Endothelial cell of umbilical vein (primary cell): ENCODE measurements around the gene KAT14. TPM values are rescaled to one million over a fixed set of nuclear protein-coding genes. Genes with fewer than 3 reads are reported as not detected.

Experiments
- BruUV-seq: library from RNA; stranded (reverse); fragments of 400-500 nt; replicated peaks from 2 replicates; lab custom pipeline; 2021; lab: Mats Ljungman, UMichigan
- CTCF ChIA-PET: fragments of 300-600, 350-600 bp; sonication (Branson Sonifier 250); formaldehyde crosslinking; loops from one replicate; lab custom pipeline; 2021; ENCODE audit warnings: antibody characterized with exemption, inconsistent platforms; lab: Charles Lee
- POLR2A ChIA-PET: fragments of 300-600, 350-600 bp; sonication (Branson Sonifier 250); formaldehyde crosslinking; loops from one replicate; lab custom pipeline; 2021; ENCODE audit warnings: antibody characterized with exemption, inconsistent platforms; lab: Charles Lee
- DNase-seq: peaks from one replicate; pipeline ENCODE4 v3.0.0-alpha.2; 2011; ENCODE audit warnings: low read depth, low spot score
- FAIRE-seq: peaks from 2 replicates; lab custom pipeline; 2011; peaks lifted over from hg19 to GRCh38; lab: Jason Lieb, UNC
- H2AFZ ChIP-seq: 2 replicates; pipeline ENCODE4 v1.6.0; 2012; ENCODE audit warnings: low read depth, low read length, control low read depth, inconsistent platforms
- H3K27ac ChIP-seq: 2 replicates; pipeline ENCODE4 v1.5.1; 2011; ENCODE audit warnings: low read depth, mild to moderate bottlenecking, control low read depth, low read length, moderate library complexity; ENCODE audit not compliant: insufficient read depth
- H3K27me3 ChIP-seq, 2 experiments: 2 replicates each; pipeline versions ENCODE4 v1.6.0 to v1.6.1; 2011; ENCODE audit warnings: low read length in 2 of 2, mixed read lengths in 1 of 2; ENCODE audit not compliant: control insufficient read depth in 2 of 2, insufficient read depth in 2 of 2
- H3K36me3 ChIP-seq, 2 experiments: 2 replicates in 1 of 2; 3 replicates in 1 of 2; pipeline ENCODE4 v1.5.1; 2011; ENCODE audit warnings: low read length in 2 of 2, mild to moderate bottlenecking in 1 of 2, moderate library complexity in 1 of 2; ENCODE audit not compliant: control insufficient read depth in 2 of 2, insufficient read depth in 2 of 2; ENCODE audit errors: extremely low read depth in 1 of 2
- H3K4me1 ChIP-seq: 3 replicates; pipeline ENCODE4 v1.5.1; 2011; ENCODE audit warnings: mild to moderate bottlenecking, low read length; ENCODE audit not compliant: control insufficient read depth, insufficient read depth; ENCODE audit errors: extremely low read depth
- H3K4me2 ChIP-seq: 2 replicates; pipeline ENCODE4 v1.6.1; 2011; ENCODE audit warnings: low read length, control low read depth, mixed read lengths; ENCODE audit not compliant: insufficient read depth
- H3K4me3 ChIP-seq, 3 experiments: fragments of 200-600 bp in 1 of 3; sonication (generic), shearing (Covaris generic) in 1 of 3; replicated peaks in 1 of 3; 2 replicates each; pipeline ENCODE4 v1.5.1; 2011 to 2016; ENCODE audit warnings: control low read depth in 3 of 3, low read length in 3 of 3, mild to moderate bottlenecking in 2 of 3, inconsistent platforms in 1 of 3, low read depth in 1 of 3, moderate library complexity in 1 of 3; ENCODE audit not compliant: insufficient read depth in 1 of 3
- H3K79me2 ChIP-seq: 2 replicates; pipeline ENCODE4 v1.6.0; 2012; ENCODE audit warnings: low read length, inconsistent platforms; ENCODE audit not compliant: control insufficient read depth, insufficient read depth
- H3K9ac ChIP-seq: replicated peaks from 2 replicates; pipeline ENCODE3; 2011; ENCODE audit warnings: low read length, control low read depth; ENCODE audit not compliant: insufficient read depth; ENCODE audit errors: extremely low read depth
- H3K9me1 ChIP-seq: replicated peaks from 3 replicates; pipeline ENCODE4 v1.6.0; 2011; ENCODE audit warnings: mild to moderate bottlenecking, low read length; ENCODE audit not compliant: control insufficient read depth, insufficient read depth; ENCODE audit errors: extremely low read depth
- H3K9me3 ChIP-seq: replicated peaks from 2 replicates; pipeline ENCODE4 v1.5.1; 2012; ENCODE audit warnings: low read length, inconsistent platforms; ENCODE audit not compliant: control insufficient read depth, insufficient read depth
- H4K20me1 ChIP-seq: replicated peaks from 2 replicates; pipeline ENCODE3; 2011; ENCODE audit warnings: mild to moderate bottlenecking, low read length; ENCODE audit not compliant: control insufficient read depth, insufficient read depth; ENCODE audit errors: extremely low read depth
- EZH2 ChIP-seq: IDR thresholded peaks from 2 replicates; pipeline ENCODE4 v1.6.1; 2012; ENCODE audit warnings: borderline replicate concordance, low read depth, mild to moderate bottlenecking, moderate library complexity, low read length, inconsistent platforms; ENCODE audit not compliant: severe bottlenecking
- FOS ChIP-seq: IDR thresholded peaks from 2 replicates; pipeline ENCODE4 v1.6.1; 2011; ENCODE audit warnings: mild to moderate bottlenecking, low read length, moderate library complexity, borderline replicate concordance; ENCODE audit not compliant: insufficient read depth
- GATA2 ChIP-seq: IDR thresholded peaks from 2 replicates; pipeline ENCODE4 v1.7.0; 2011; ENCODE audit warnings: low read depth, mild to moderate bottlenecking, moderate library complexity, mixed read lengths, low read length; ENCODE audit not compliant: insufficient read length, insufficient read depth
- JUN ChIP-seq: IDR thresholded peaks from 2 replicates; pipeline ENCODE4 v1.6.1; 2011; ENCODE audit warnings: borderline replicate concordance, low read depth; ENCODE audit not compliant: insufficient read length, insufficient read depth
- MYC ChIP-seq: IDR thresholded peaks from one replicate; pipeline ENCODE4 v1.6.1; 2011; ENCODE audit warnings: mild to moderate bottlenecking, low read depth, low read length
- POLR2A ChIP-seq: IDR thresholded peaks from 2 replicates; pipeline ENCODE4 v1.6.1; 2012; ENCODE audit warnings: low read depth, mild to moderate bottlenecking, control low read depth, low read length
- POLR2AphosphoS5 ChIP-seq: IDR thresholded peaks from 2 replicates; pipeline ENCODE4 v1.6.1; 2012; ENCODE audit warnings: low read depth, mild to moderate bottlenecking, control low read depth, low read length, moderate library complexity; ENCODE audit not compliant: insufficient read depth
- dilution Hi-C: fragments of 300-500 bp; cut with MboI; formaldehyde crosslinking; loops from one replicate; pipeline ENCODE4 v1.15.0; 2019; ENCODE audit warnings: low sequenced_read_pairs; ENCODE audit not compliant: extremely low pct_ligation_motif_present
- intact Hi-C: fragments of 100-400 bp; cut with micrococcal nuclease; formaldehyde crosslinking; loops from one replicate; pipeline ENCODE4 v1.10.0; 2022
- polyA plus RNA-seq, 4 experiments: library from polyadenylated mRNA; depleted of rRNA in 3 of 4; stranded (reverse) in 3 of 4; unstranded in 1 of 4; fragments of >200 nt; gene quantifications; 2 replicates each; pipeline versions ENCODE4 v1.2.1 to v1.2.3, GENCODE V29; 2011 to 2012; ENCODE audit warnings: missing spikeins in 1 of 4
- total RNA-seq: library from RNA; stranded (reverse); gene quantifications from 2 replicates; pipeline ENCODE4 v1.2.3, GENCODE V29; 2021
- TF ChIP-seq, protein P1 (sequence below): IDR thresholded peaks from 2 replicates; pipeline ENCODE4 v1.6.1; 2011; ENCODE audit not compliant: insufficient read depth, insufficient read length
- TF ChIP-seq, protein P2 (sequence below), 2 donors: IDR thresholded peaks; 1 replicate in 1 of 2; 2 replicates in 1 of 2; pipeline ENCODE4 v1.5.1; 2011; ENCODE audit warnings: low read length in 2 of 2, mild to moderate bottlenecking in 2 of 2, moderate library complexity in 2 of 2, control low read depth in 1 of 2, inconsistent platforms in 1 of 2, low read depth in 1 of 2; ENCODE audit not compliant: insufficient read depth in 1 of 2; ENCODE audit errors: extremely low read depth in 1 of 2

KAT14 gene
- total and polyA plus RNA-seq, 2 donors (not counting 3 experiments of a cell fraction or from before 2014, with no cell fraction given): 6.7 to 11.7 TPM

DNA sequence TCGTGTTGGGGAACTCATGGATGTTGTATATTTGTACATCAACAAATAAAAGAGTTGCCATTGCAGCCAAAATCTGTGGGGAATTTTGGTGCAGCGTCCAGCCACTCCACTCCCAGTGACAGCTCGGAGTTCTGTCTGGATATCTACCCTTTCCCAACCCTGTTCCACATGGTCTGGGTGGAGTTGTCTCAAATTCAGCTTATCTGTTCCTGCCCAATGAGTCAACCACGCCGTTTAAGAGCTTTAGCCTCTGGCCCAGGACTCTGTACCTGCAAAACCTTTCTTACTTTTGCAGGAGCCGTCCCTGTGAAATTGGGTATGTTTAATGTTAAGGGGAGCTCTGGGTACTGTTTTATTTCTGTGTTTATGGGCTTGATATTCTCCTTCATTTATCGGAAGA, 46.0 kb upstream of the KAT14 start:
- H3K36me3 ChIP-seq: no peaks in the 10 kb centered on the region
- POLR2A ChIA-PET: no interaction called here
- DNase-seq (no peak), FAIRE-seq (no peak)
- no TSS peak for BruUV-seq
- H3K4me3 ChIP-seq: no peak overlapping the region
- intact Hi-C loops: no loop called here
- no peak overlapping the region for H3K4me2 ChIP-seq
- no peaks in the 10 kb centered on the region for H3K9me3 ChIP-seq
- no peak overlapping the region for H3K27ac ChIP-seq
- no peaks in the 10 kb centered on the region for H3K9me1 ChIP-seq
- no peaks in the 10 kb centered on the region for H3K27me3 ChIP-seq
- H3K9ac ChIP-seq: no peak overlapping the region
- H2AFZ ChIP-seq: no peak overlapping the region
- TF ChIP-seq, protein P1, sequence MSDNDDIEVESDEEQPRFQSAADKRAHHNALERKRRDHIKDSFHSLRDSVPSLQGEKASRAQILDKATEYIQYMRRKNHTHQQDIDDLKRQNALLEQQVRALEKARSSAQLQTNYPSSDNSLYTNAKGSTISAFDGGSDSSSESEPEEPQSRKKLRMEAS: no peak
- TF ChIP-seq FOS (no peak), JUN (no peak), POLR2AphosphoS5 (no peak), POLR2A (no peak)
- no peaks in the 10 kb centered on the region for H4K20me1 ChIP-seq
- dilution Hi-C loops: no loop called here
- H3K79me2 ChIP-seq: no peaks in the 10 kb centered on the region
- CTCF ChIA-PET: no interaction called here
- H3K4me1 ChIP-seq: no peaks in the 10 kb centered on the region

DNA sequence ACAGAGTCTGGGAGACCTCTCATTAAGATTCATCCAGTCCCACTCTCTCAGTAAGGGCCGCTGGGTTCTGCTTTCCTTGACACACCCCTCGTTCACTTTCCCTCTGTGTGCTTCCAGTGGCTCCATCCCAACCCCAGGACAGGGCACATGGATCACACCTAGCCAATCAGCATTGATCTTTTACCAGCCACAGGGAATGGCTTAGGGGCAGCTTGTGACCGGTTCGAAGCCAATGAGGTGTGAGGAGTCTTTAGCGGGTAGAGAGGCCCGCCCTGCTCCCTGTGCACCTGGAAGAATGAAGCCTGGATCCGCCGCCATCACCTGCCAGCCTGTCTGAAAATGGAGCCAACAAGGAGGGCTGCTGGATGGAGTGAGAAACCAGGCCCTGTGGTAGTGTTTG, 44.8 kb upstream of the KAT14 start:
- TF ChIP-seq JUN (no peak), FOS (no peak), POLR2AphosphoS5 (no peak), EZH2 (no peak), POLR2A (no peak), GATA2 (no peak), MYC (no peak)
- TF ChIP-seq, protein P1: no peak
- TF ChIP-seq, protein P2, sequence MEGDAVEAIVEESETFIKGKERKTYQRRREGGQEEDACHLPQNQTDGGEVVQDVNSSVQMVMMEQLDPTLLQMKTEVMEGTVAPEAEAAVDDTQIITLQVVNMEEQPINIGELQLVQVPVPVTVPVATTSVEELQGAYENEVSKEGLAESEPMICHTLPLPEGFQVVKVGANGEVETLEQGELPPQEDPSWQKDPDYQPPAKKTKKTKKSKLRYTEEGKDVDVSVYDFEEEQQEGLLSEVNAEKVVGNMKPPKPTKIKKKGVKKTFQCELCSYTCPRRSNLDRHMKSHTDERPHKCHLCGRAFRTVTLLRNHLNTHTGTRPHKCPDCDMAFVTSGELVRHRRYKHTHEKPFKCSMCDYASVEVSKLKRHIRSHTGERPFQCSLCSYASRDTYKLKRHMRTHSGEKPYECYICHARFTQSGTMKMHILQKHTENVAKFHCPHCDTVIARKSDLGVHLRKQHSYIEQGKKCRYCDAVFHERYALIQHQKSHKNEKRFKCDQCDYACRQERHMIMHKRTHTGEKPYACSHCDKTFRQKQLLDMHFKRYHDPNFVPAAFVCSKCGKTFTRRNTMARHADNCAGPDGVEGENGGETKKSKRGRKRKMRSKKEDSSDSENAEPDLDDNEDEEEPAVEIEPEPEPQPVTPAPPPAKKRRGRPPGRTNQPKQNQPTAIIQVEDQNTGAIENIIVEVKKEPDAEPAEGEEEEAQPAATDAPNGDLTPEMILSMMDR (IDR thresholded peaks at IDR 0.05; ENCODE audit: extremely low read depth in 1 of 2, insufficient read depth in 1 of 2, low read depth in 1 of 2, low read length in 2 of 2): no peak
- DNase-seq: no peak
- no peaks in the 10 kb centered on the region for H3K4me1 ChIP-seq
- no peak overlapping the region for H3K9ac ChIP-seq
- no peaks in the 10 kb centered on the region for H3K79me2 ChIP-seq
- H4K20me1 ChIP-seq: no peaks in the 10 kb centered on the region
- no TSS peak for BruUV-seq
- no peaks in the 10 kb centered on the region for H3K27me3 ChIP-seq
- intact Hi-C loops (no loop called here), dilution Hi-C loops (no loop called here)
- H2AFZ ChIP-seq: no peak overlapping the region
- CTCF ChIA-PET: no interaction called here
- H3K9me3 ChIP-seq: no peaks in the 10 kb centered on the region
- no peak overlapping the region for H3K27ac ChIP-seq
- no peak overlapping the region for H3K4me3 ChIP-seq
- H3K4me2 ChIP-seq: no peak overlapping the region
- POLR2A ChIA-PET: no interaction called here
- FAIRE-seq: no peak
- no peaks in the 10 kb centered on the region for H3K9me1 ChIP-seq
- H3K36me3 ChIP-seq: no peaks in the 10 kb centered on the region
